ENCODE data around the gene LMO2. TPM values are rescaled to one million over a fixed set of nuclear protein-coding genes. Genes with fewer than 3 reads are reported as not detected.
"Not testable (repeated sequence)": the region's sequence is repeated elsewhere in the genome, so short reads cannot be mapped to it uniquely, and the experiment has no call there.

LMO2 gene
- not detected for total RNA-seq

GRCh38 chr11:33891714-33892327 lies at the start of gene LMO2:
LMO2 (minus strand) TSS chr11:33892076; CDS start chr11:33869716, 22,360 bp downstream.
- POLR2A ChIA-PET, result no interaction called here
- Mint-ChIP-seq H3K9me3 (peaks cover 3% of the 10 kb centered on the region), H3K4me1 (peaks cover 26% of the 10 kb centered on the region), H3K27me3 (peaks cover 83% of the 10 kb centered on the region), H3K4me3 (no peak within 1 kb of the TSS), H3K36me3 (ENCODE audit: low read depth) (peaks cover 2% of the 10 kb centered on the region), H3K27ac (no peak within 1 kb of the TSS)
- no peak for DNase-seq
- CTCF ChIA-PET, result interaction anchor here (1.2 kb wide), 1 partner anchor 17 kb away, joined by 5 read pairs; no protein-coding TSS in a partner anchor

GRCh38 chr11:33940538-33940815 lies 48.6 kb upstream of the LMO2 start:
- POLR2A ChIA-PET, result no interaction called here
- DNase-seq, result no peak
- Mint-ChIP-seq H3K36me3 (ENCODE audit: low read depth) (no peaks in the 10 kb centered on the region), H3K4me1 (no peaks in the 10 kb centered on the region), H3K4me3 (no peak overlapping the region), H3K9me3 (no peaks in the 10 kb centered on the region), H3K27me3 (no peaks in the 10 kb centered on the region), H3K27ac (no peak overlapping the region)
- CTCF ChIA-PET, result interaction anchor here (0.6 kb wide), 1 partner anchor 531 kb away, joined by 5 read pairs; no protein-coding TSS in a partner anchor

GRCh38 chr11:33936725-33937604 lies 45.1 kb upstream of the LMO2 start:
- no peaks in the 10 kb centered on the region for H3K4me1 Mint-ChIP-seq
- ChIA-PET POLR2A (no interaction called here), CTCF (no interaction called here)
- peaks cover 5% of the 10 kb centered on the region for H3K9me3 Mint-ChIP-seq
- H3K27me3 Mint-ChIP-seq, result peaks cover 3% of the 10 kb centered on the region
- DNase-seq, result no peak
- no peak overlapping the region for H3K4me3 Mint-ChIP-seq
- peaks cover 2% of the 10 kb centered on the region for H3K36me3 Mint-ChIP-seq (ENCODE audit: low read depth)
- H3K27ac Mint-ChIP-seq, result no peak overlapping the region

- DNase-seq, result no peak
- Mint-ChIP-seq H3K36me3 (ENCODE audit: low read depth) (peaks cover 2% of the 10 kb centered on the region), H3K4me3 (no peak overlapping the region), H3K9me3 (peaks cover 12% of the 10 kb centered on the region), H3K27ac (no peak overlapping the region), H3K27me3 (peaks cover 6% of the 10 kb centered on the region), H3K4me1 (no peaks in the 10 kb centered on the region)
- ChIA-PET POLR2A (no interaction called here), CTCF (no interaction called here)
These were observed 43.9 kb upstream of the LMO2 start for GRCh38 chr11:33935461-33936456.

GRCh38 chr11:33935005-33935404 lies 43.1 kb upstream of the LMO2 start:
- peaks cover 6% of the 10 kb centered on the region for H3K27me3 Mint-ChIP-seq
- no peaks in the 10 kb centered on the region for H3K4me1 Mint-ChIP-seq
- H3K36me3 Mint-ChIP-seq (ENCODE audit: low read depth), result peaks cover 2% of the 10 kb centered on the region
- H3K4me3 Mint-ChIP-seq, result no peak overlapping the region
- DNase-seq, result no peak
- ChIA-PET CTCF (no interaction called here), POLR2A (no interaction called here)
- H3K9me3 Mint-ChIP-seq, result peaks cover 12% of the 10 kb centered on the region
- no peak overlapping the region for H3K27ac Mint-ChIP-seq

- peaks cover 6% of the 10 kb centered on the region for H3K27me3 Mint-ChIP-seq
- DNase-seq, result no peak
- H3K27ac Mint-ChIP-seq, result no peak overlapping the region
- H3K4me1 Mint-ChIP-seq, result no peaks in the 10 kb centered on the region
- CTCF ChIA-PET, result no interaction called here
- POLR2A ChIA-PET, result no interaction called here
- H3K9me3 Mint-ChIP-seq, result peaks cover 12% of the 10 kb centered on the region
- H3K4me3 Mint-ChIP-seq, result no peak overlapping the region
- peaks cover 2% of the 10 kb centered on the region for H3K36me3 Mint-ChIP-seq (ENCODE audit: low read depth)
These were observed 42.6 kb upstream of the LMO2 start for GRCh38 chr11:33934450-33934849.

- Mint-ChIP-seq H3K27me3 (peaks cover 6% of the 10 kb centered on the region), H3K4me3 (no peak overlapping the region), H3K36me3 (ENCODE audit: low read depth) (peaks cover 2% of the 10 kb centered on the region), H3K4me1 (no peaks in the 10 kb centered on the region), H3K27ac (no peak overlapping the region), H3K9me3 (peaks cover 12% of the 10 kb centered on the region)
- ChIA-PET POLR2A (no interaction called here), CTCF (no interaction called here)
- DNase-seq, result no peak
These were observed 41.7 kb upstream of the LMO2 start for GRCh38 chr11:33933602-33934001.

- Mint-ChIP-seq H3K4me3 (no peak overlapping the region), H3K4me1 (no peaks in the 10 kb centered on the region), H3K36me3 (ENCODE audit: low read depth) (peaks cover 2% of the 10 kb centered on the region), H3K27ac (no peak overlapping the region), H3K9me3 (peaks cover 12% of the 10 kb centered on the region), H3K27me3 (peaks cover 6% of the 10 kb centered on the region)
- DNase-seq, result no peak
- CTCF ChIA-PET, result no interaction called here
- POLR2A ChIA-PET, result no interaction called here
These were observed 40.8 kb upstream of the LMO2 start for GRCh38 chr11:33932721-33933120.

GRCh38 chr11:33931739-33932366 lies 40.0 kb upstream of the LMO2 start:
- H3K4me3 Mint-ChIP-seq; H3K4me1 Mint-ChIP-seq; H3K36me3 Mint-ChIP-seq (ENCODE audit: low read depth); DNase-seq; CTCF ChIA-PET; H3K27me3 Mint-ChIP-seq; H3K27ac Mint-ChIP-seq; POLR2A ChIA-PET: not testable (repeated sequence)
- H3K9me3 Mint-ChIP-seq, result peaks cover 12% of the 10 kb centered on the region

- peaks cover 2% of the 10 kb centered on the region for H3K36me3 Mint-ChIP-seq (ENCODE audit: low read depth)
- peaks cover 6% of the 10 kb centered on the region for H3K27me3 Mint-ChIP-seq
- H3K4me1 Mint-ChIP-seq, result no peaks in the 10 kb centered on the region
- no peak overlapping the region for H3K4me3 Mint-ChIP-seq
- ChIA-PET POLR2A (no interaction called here), CTCF (no interaction called here)
- DNase-seq, result no peak
- H3K27ac Mint-ChIP-seq, result no peak overlapping the region
- H3K9me3 Mint-ChIP-seq, result peaks cover 12% of the 10 kb centered on the region
These were observed 39.2 kb upstream of the LMO2 start for GRCh38 chr11:33931067-33931466.

GRCh38 chr11:33930317-33931021 lies 38.6 kb upstream of the LMO2 start:
- POLR2A ChIA-PET, result no interaction called here
- CTCF ChIA-PET, result interaction anchor here (1.0 kb wide), 1 partner anchor 23 kb away, joined by 3 read pairs; no protein-coding TSS in a partner anchor
- peaks cover 2% of the 10 kb centered on the region for H3K36me3 Mint-ChIP-seq (ENCODE audit: low read depth)

GRCh38 chr11:33928564-33928963 lies 36.7 kb upstream of the LMO2 start:
- H3K4me3 Mint-ChIP-seq, result no peak overlapping the region
- ChIA-PET CTCF (no interaction called here), POLR2A (no interaction called here)
- DNase-seq, result no peak
- no peaks in the 10 kb centered on the region for H3K4me1 Mint-ChIP-seq
- peaks cover 2% of the 10 kb centered on the region for H3K36me3 Mint-ChIP-seq (ENCODE audit: low read depth)
- H3K27me3 Mint-ChIP-seq, result peaks cover 13% of the 10 kb centered on the region
- H3K9me3 Mint-ChIP-seq, result peaks cover 12% of the 10 kb centered on the region
- no peak overlapping the region for H3K27ac Mint-ChIP-seq

More at GRCh38 chr11:33930317-33931021, 38.6 kb upstream of the LMO2 start:
- no peaks in the 10 kb centered on the region for H3K4me1 Mint-ChIP-seq
- no peak overlapping the region for H3K4me3 Mint-ChIP-seq
- peaks cover 12% of the 10 kb centered on the region for H3K9me3 Mint-ChIP-seq
- no peak for DNase-seq
- H3K27ac Mint-ChIP-seq, result no peak overlapping the region
- H3K27me3 Mint-ChIP-seq, result peaks cover 6% of the 10 kb centered on the region

Measured in activated CD4-positive, alpha-beta T cell treated with anti-CD3 and anti-CD28 coated beads, Interleukin-2, amount 10 ng/mL, durations not matched to agents 7 days and 5 days (primary cell).